Loucy (cell line): Measurements from ENCODE around the gene SUDS3.

Experiments used
- H2AFZ ChIP-seq: fragments of 200-600 bp; sonication (generic); 2 replicates; pipeline ENCODE4 v1.6.0; 2016; ENCODE audit warnings: antibody characterized with exemption, mild to moderate bottlenecking, low read length, moderate library complexity
- H3F3A ChIP-seq: fragments of 200-600 bp; 2 replicates; pipeline ENCODE4 v1.6.0; 2016; ENCODE audit warnings: antibody characterized with exemption, low read depth, mild to moderate bottlenecking
- H3K27me3 ChIP-seq: fragments of 200-600 bp; sonication (generic); 2 replicates; pipeline ENCODE4 v1.6.1; 2014; ENCODE audit warnings: low read length, mild to moderate bottlenecking; ENCODE audit not compliant: insufficient read depth, poor library complexity, severe bottlenecking
- H3K36me3 ChIP-seq: fragments of 200-600 bp; sonication (generic); 2 replicates; pipeline ENCODE4 v1.6.1; 2016; ENCODE audit warnings: low read length; ENCODE audit not compliant: insufficient read depth
- H3K4me1 ChIP-seq: fragments of 200-600 bp; sonication (generic); 2 replicates; pipeline ENCODE4 v1.5.1; 2014; ENCODE audit warnings: low read length, mild to moderate bottlenecking; ENCODE audit not compliant: insufficient read depth, poor library complexity, severe bottlenecking
- H3K4me2 ChIP-seq: fragments of 200-600 bp; sonication (generic); 2 replicates; pipeline ENCODE4 v1.6.0; 2014; ENCODE audit warnings: antibody characterized with exemption, low read length, low read depth, mild to moderate bottlenecking; ENCODE audit not compliant: poor library complexity, severe bottlenecking
- H3K4me3 ChIP-seq: fragments of 200-600 bp; sonication (generic); 2 replicates; pipeline ENCODE4 v1.5.1; 2014; ENCODE audit warnings: low read length, mild to moderate bottlenecking, mixed read lengths; ENCODE audit not compliant: poor library complexity, severe bottlenecking
- H3K79me2 ChIP-seq: fragments of 200-600 bp; sonication (generic); 2 replicates; pipeline ENCODE4 v1.6.1; 2014; ENCODE audit warnings: low read length; ENCODE audit not compliant: insufficient read depth
- H3K9ac ChIP-seq: fragments of 200-600 bp; sonication (generic); 2 replicates; pipeline ENCODE4 v1.6.0; 2014; ENCODE audit warnings: mild to moderate bottlenecking, low read depth, low read length, moderate library complexity; ENCODE audit not compliant: poor library complexity, severe bottlenecking
- H3K9me2 ChIP-seq: fragments of 200-600 bp; sonication (generic); replicated peaks from 2 replicates; pipeline ENCODE4 v1.6.1; 2016; ENCODE audit warnings: low read depth, low read length, mixed read lengths
- H3K9me3 ChIP-seq: fragments of 200-600 bp; sonication (generic); 2 replicates; pipeline ENCODE4 v1.6.1; 2014; ENCODE audit warnings: mild to moderate bottlenecking, antibody characterized with exemption, low read length, low read depth; ENCODE audit not compliant: insufficient read depth
- H4K20me1 ChIP-seq: fragments of 200-600 bp; sonication (generic); 2 replicates; pipeline ENCODE4 v1.6.0; 2014; ENCODE audit warnings: antibody characterized with exemption, low read length, mild to moderate bottlenecking; ENCODE audit not compliant: insufficient read depth, poor library complexity, severe bottlenecking
- CTCF ChIP-seq: fragments of 200-600 bp; sonication (generic); conservative IDR thresholded peaks from 2 replicates; pipeline ENCODE4 v1.5.1; 2014; ENCODE audit warnings: mild to moderate bottlenecking, antibody characterized with exemption, low read length
- EZH2phosphoT487 ChIP-seq: fragments of 200-600 bp; IDR thresholded peaks from 2 replicates; pipeline ENCODE4 v1.6.1; 2018; ENCODE audit warnings: antibody characterized with exemption, mild to moderate bottlenecking, moderate library complexity, borderline replicate concordance

Gene SUDS3

DNA sequence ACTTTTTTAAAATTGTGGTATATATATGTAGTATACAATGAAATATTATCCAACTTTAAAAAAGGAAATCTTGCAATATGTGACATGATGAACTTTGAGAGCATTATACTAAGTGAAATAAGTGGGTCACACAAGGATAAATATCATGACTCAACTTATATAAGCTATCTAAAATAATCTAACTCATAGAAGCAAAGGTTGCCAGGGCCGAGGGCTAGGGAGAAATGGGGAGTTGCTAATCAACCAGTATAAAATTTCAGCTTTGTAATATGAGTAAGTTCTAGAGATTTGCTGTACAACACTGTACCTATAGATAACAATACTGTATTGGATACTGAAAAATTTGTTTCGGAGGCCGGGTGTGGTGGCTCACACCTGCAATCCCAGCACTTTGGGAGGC lies 42.1 kb upstream of the SUDS3 start:
- peaks cover 14% of the 10 kb centered on the region for H3F3A ChIP-seq
- no peaks in the 10 kb centered on the region for H3K9me2 ChIP-seq
- H2AFZ ChIP-seq = no peak overlapping the region
- H4K20me1 ChIP-seq = peaks cover 11% of the 10 kb centered on the region
- no peak for TF ChIP-seq CTCF
- TF ChIP-seq EZH2phosphoT487 = no peak
- H3K27me3 ChIP-seq = no peaks in the 10 kb centered on the region
- peaks cover 47% of the 10 kb centered on the region for H3K4me1 ChIP-seq
- H3K9ac ChIP-seq = no peak overlapping the region
- peaks cover 82% of the 10 kb centered on the region for H3K79me2 ChIP-seq
- H3K9me3 ChIP-seq = no peaks in the 10 kb centered on the region
- H3K4me2 ChIP-seq = no peak overlapping the region
- peaks cover 19% of the 10 kb centered on the region; the same call in 1 of the 2 replicates for H3K36me3 ChIP-seq
- H3K4me3 ChIP-seq = no peak overlapping the region

- Histone ChIP-seq H3K79me2 (peaks cover 85% of the 10 kb centered on the region), H3K4me1 (peaks cover 43% of the 10 kb centered on the region), H2AFZ (no peak overlapping the region), H3K9me3 (no peaks in the 10 kb centered on the region), H3K9ac (no peak overlapping the region), H3K36me3 (peaks cover 19% of the 10 kb centered on the region; the same call in 1 of the 2 replicates), H3K27me3 (no peaks in the 10 kb centered on the region), H3K9me2 (no peaks in the 10 kb centered on the region), H4K20me1 (peaks cover 12% of the 10 kb centered on the region), H3K4me3 (no peak overlapping the region), H3K4me2 (no peak overlapping the region), H3F3A (peaks cover 6% of the 10 kb centered on the region)
- TF ChIP-seq CTCF (no peak), EZH2phosphoT487 (no peak)
Measured at GRCh38 chr12:118334939-118335567, 41.3 kb upstream of the SUDS3 start.

- TF ChIP-seq EZH2phosphoT487 (no peak), CTCF (no peak)
- H3K79me2 ChIP-seq = peaks cover 95% of the 10 kb centered on the region
Measured at GRCh38 chr12:118336123-118336522, 40.2 kb upstream of the SUDS3 start.

More at GRCh38 chr12:118336123-118336522, 40.2 kb upstream of the SUDS3 start:
- H3K4me1 ChIP-seq = peaks cover 42% of the 10 kb centered on the region
- H3K27me3 ChIP-seq = no peaks in the 10 kb centered on the region
- peaks cover 19% of the 10 kb centered on the region; the same call in 1 of the 2 replicates for H3K36me3 ChIP-seq
- H4K20me1 ChIP-seq = peaks cover 20% of the 10 kb centered on the region
- H3K9ac ChIP-seq = no peak overlapping the region
- no peaks in the 10 kb centered on the region for H3K9me3 ChIP-seq
- no peak overlapping the region for H2AFZ ChIP-seq
- H3K4me3 ChIP-seq = no peak overlapping the region
- no peak overlapping the region for H3K4me2 ChIP-seq
- H3K9me2 ChIP-seq = no peaks in the 10 kb centered on the region
- no peaks in the 10 kb centered on the region; the same call in 1 of the 2 replicates for H3F3A ChIP-seq
